ENCODE measurements around the gene PPT1.

DNA sequence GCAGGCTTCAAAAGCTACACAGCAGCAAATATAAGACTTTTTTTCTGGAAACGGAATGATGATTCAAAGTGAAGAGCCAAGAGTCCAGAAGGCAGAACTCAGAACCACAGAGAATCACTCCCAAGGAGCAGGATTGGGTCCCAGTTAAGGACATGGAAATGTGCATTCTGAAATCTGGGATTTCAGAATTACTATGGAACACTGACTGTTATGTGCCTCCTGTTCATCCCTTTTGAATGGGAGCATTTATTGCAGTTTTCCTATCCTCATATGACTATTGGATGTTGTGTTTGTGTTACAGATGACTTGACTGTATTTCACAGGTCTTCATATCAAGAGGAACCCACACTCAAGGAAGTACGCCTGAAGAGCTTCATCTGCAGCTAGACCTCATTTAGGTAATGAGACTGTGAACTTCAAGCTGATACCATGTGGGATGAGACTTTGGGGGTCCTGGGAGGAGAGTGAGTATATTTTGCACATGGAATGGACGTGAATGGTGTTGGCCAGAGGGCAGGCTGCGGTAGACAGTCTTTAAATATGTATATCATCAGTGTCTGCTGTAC, 73.6 kb downstream of the PPT1 start:
- TF ChIP-seq SUZ12 (IDR thresholded peaks at IDR 0.05) = no peak
- TF ChIP-seq ZNF384 (IDR thresholded peaks at IDR 0.05) = no peak
- no peak for TF ChIP-seq ARNT (IDR thresholded peaks at IDR 0.05)
- TF ChIP-seq BHLHE40 (IDR thresholded peaks at IDR 0.05; ENCODE audit: borderline replicate concordance) = no peak
- TF ChIP-seq, protein P1, sequence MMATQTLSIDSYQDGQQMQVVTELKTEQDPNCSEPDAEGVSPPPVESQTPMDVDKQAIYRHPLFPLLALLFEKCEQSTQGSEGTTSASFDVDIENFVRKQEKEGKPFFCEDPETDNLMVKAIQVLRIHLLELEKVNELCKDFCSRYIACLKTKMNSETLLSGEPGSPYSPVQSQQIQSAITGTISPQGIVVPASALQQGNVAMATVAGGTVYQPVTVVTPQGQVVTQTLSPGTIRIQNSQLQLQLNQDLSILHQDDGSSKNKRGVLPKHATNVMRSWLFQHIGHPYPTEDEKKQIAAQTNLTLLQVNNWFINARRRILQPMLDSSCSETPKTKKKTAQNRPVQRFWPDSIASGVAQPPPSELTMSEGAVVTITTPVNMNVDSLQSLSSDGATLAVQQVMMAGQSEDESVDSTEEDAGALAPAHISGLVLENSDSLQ (IDR thresholded peaks at IDR 0.05) = no peak
- TF ChIP-seq FOXA1 (IDR thresholded peaks at IDR 0.05) = no peak

Measured in HEK293T (cell line).